HFFc6 (cell line): ENCODE measurements around the gene RAB1B. TPM values are rescaled to one million over a fixed set of nuclear protein-coding genes. Genes with fewer than 3 reads are reported as not detected.

ENCODE experiments used
- DNase-seq: peaks from one replicate; pipeline ENCODE4 v3.0.0-alpha.2; 2018
- H3K27ac Mint-ChIP-seq: 2 replicates; pipeline ENCODE4 v1.8.0; 2020; ENCODE audit warnings: mild to moderate bottlenecking, mixed read lengths
- H3K27me3 Mint-ChIP-seq: 2 replicates; pipeline ENCODE4 v1.8.0; 2021; ENCODE audit warnings: mild to moderate bottlenecking, moderate library complexity, mixed read lengths; ENCODE audit not compliant: insufficient read depth
- H3K36me3 Mint-ChIP-seq: 2 replicates; pipeline ENCODE4 v1.8.0; 2021; ENCODE audit warnings: low read depth, mixed read lengths
- H3K4me1 Mint-ChIP-seq: 2 replicates; pipeline ENCODE4 v1.8.0; 2020; ENCODE audit warnings: low read depth, mixed read lengths
- H3K4me3 Mint-ChIP-seq: 2 replicates; pipeline ENCODE4 v1.8.0; 2020; ENCODE audit warnings: mild to moderate bottlenecking, moderate library complexity, mixed read lengths
- H3K9me3 Mint-ChIP-seq: 2 replicates; pipeline ENCODE4 v1.8.0; 2020; ENCODE audit warnings: mild to moderate bottlenecking, mixed read lengths
- CTCF ChIP-seq: fragments of 200-600 bp; sonication (generic); IDR thresholded peaks from 2 replicates; pipeline ENCODE4 v1.5.0; 2021; ENCODE audit warnings: antibody characterized with exemption, mild to moderate bottlenecking
- total RNA-seq, 6 experiments: library from RNA; stranded (reverse); fragmentation: NEBNext Ultra II Directional; extraction: Animal tissue kit (Norgen Biotek cat#: 25700); gene quantifications; 2 replicates in 1 of 6; 3 replicates in 5 of 6; pipeline ENCODE4 v1.2.3, GENCODE V29; 2021

RAB1B gene
- total RNA-seq, 6 experiments from 2014 or later = 220 to 272 (median 246) TPM

- Mint-ChIP-seq H3K27me3 (peaks cover 13% of the 10 kb centered on the region), H3K36me3 (no peaks in the 10 kb centered on the region), H3K27ac (peak overlapping the region; percentile 92), H3K4me3 (peak overlapping the region; percentile 50), H3K4me1 (peaks cover 53% of the 10 kb centered on the region), H3K9me3 (no peaks in the 10 kb centered on the region)
- DNase-seq = peak; percentile 54
- TF ChIP-seq CTCF = no peak
These were observed 58.0 kb downstream of the RAB1B start for GRCh38 chr11:66326261-66327111.

Other genes with a start within 250 kb of the RAB1B start
- 1 to 10 TPM; 2.1 to 3.8 (median 2.7) TPM for gene CATSPER1, start 242.2 kb upstream of the RAB1B start, total RNA-seq
- gene GAL3ST3, start 219.5 kb upstream of the RAB1B start, total RNA-seq = under 1 TPM in 1 of 6 experiments, not detected in 5; 0.14 TPM
- gene SF3B2, start 216.3 kb upstream of the RAB1B start, total RNA-seq = 100 to 1,000 TPM; 199 to 240 (median 222) TPM
- gene PACS1, start 198.4 kb upstream of the RAB1B start, total RNA-seq = 100 to 1,000 TPM in 2 of 6 experiments, 10 to 100 TPM in 4; 82.8 to 114 (median 91.8) TPM
- 10 to 100 TPM; 43.4 to 51.9 (median 46.0) TPM for gene KLC2, start 10.9 kb upstream of the RAB1B start, total RNA-seq
- 1 to 10 TPM in 3 of 6 experiments, under 1 TPM in 3; 0.73 to 1.9 (median 1.1) TPM for gene CNIH2, start 9.5 kb downstream of the RAB1B start, total RNA-seq
- gene YIF1A, start 20.5 kb downstream of the RAB1B start, total RNA-seq = 100 to 1,000 TPM; 150 to 183 (median 153) TPM
- gene TMEM151A, start 23.3 kb downstream of the RAB1B start, total RNA-seq = under 1 TPM in 2 of 6 experiments, not detected in 4; 0.07 to 0.11 TPM
- gene CD248, start 48.4 kb downstream of the RAB1B start, total RNA-seq = 100 to 1,000 TPM; 437 to 739 (median 687) TPM
- 10 to 100 TPM; 32.9 to 55.0 (median 49.8) TPM for gene RIN1, start 67.8 kb downstream of the RAB1B start, total RNA-seq
- gene BRMS1, start 76.5 kb downstream of the RAB1B start, total RNA-seq = 10 to 100 TPM; 41.2 to 66.6 (median 61.2) TPM
- gene B4GAT1, start 79.0 kb downstream of the RAB1B start, total RNA-seq = 10 to 100 TPM; 21.5 to 26.4 (median 24.3) TPM
- gene SLC29A2, start 103.1 kb downstream of the RAB1B start, total RNA-seq = not detected
- under 1 TPM in 3 of 6 experiments, not detected in 3; 0.14 to 0.36 (median 0.35) TPM for gene NPAS4, start 152.4 kb downstream of the RAB1B start, total RNA-seq
- 10 to 100 TPM; 55.6 to 74.1 (median 67.6) TPM for gene MRPL11, start 170.2 kb downstream of the RAB1B start, total RNA-seq
- gene PELI3, start 198.3 kb downstream of the RAB1B start, total RNA-seq = 1 to 10 TPM; 6.7 to 8.0 (median 7.2) TPM
- gene DPP3, start 211.8 kb downstream of the RAB1B start, total RNA-seq = 10 to 100 TPM; 54.8 to 71.6 (median 58.2) TPM
- gene BBS1, start 242.0 kb downstream of the RAB1B start, total RNA-seq = 10 to 100 TPM; 14.9 to 21.4 (median 17.3) TPM